Lower leg skin (tissue), 4 donors: Measurements from ENCODE around the gene PNPO. TPM values are rescaled to one million over a fixed set of nuclear protein-coding genes. Genes with fewer than 3 reads are reported as not detected.

Experiments
- DNase-seq, 2 donors: peaks; one replicate each; pipeline ENCODE4 v3.0.0-alpha.2; 2019; ENCODE audit warnings: low spot score in 2 of 2
- H3K4me3 ChIP-seq: fragments of 200-600 bp; sonication (generic); 2 replicates; pipeline ENCODE4 v1.5.1; 2017; ENCODE audit warnings: mild to moderate bottlenecking, low read depth; ENCODE audit not compliant: poor library complexity, severe bottlenecking
- CTCF ChIP-seq, 3 donors: fragments of 450-650 bp; IDR thresholded peaks; one replicate each; pipeline ENCODE4 v1.5.1; 2016; ENCODE audit warnings: antibody characterized with exemption in 3 of 3, mild to moderate bottlenecking in 3 of 3, moderate library complexity in 2 of 3
- POLR2A ChIP-seq, 2 donors: fragments of 450-650 bp; IDR thresholded peaks; one replicate each; pipeline ENCODE4 v1.6.1; 2016 to 2017; ENCODE audit warnings: antibody characterized with exemption in 2 of 2, mild to moderate bottlenecking in 1 of 2, moderate library complexity in 1 of 2
- WGBS, 2 donors: methylation state at CpG; one replicate each; pipeline ENCODE4 v1.1.5; 2018; 5-methylcytosine and 5-hydroxymethylcytosine counted together
- intact Hi-C: fragments of 100-400 bp; cut with DNase I; formaldehyde crosslinking; loops from one replicate; pipeline ENCODE4 v1.15.0; 2023; ENCODE audit warnings: low total_unique reads
- total RNA-seq, 4 donors: library from RNA; depleted of rRNA; stranded (reverse); fragments of >200 nt; gene quantifications; one replicate each; pipeline ENCODE4 v1.1.0, GENCODE V29; 2016

PNPO gene
- total RNA-seq, 4 donors from 2014 or later, result 20.2 to 36.8 (median 30.3) TPM

- intact Hi-C loops, result no loop called here
- 62 to 67% methylated on average over 6 of the region's 6 CpGs for WGBS, 2 donors
- no peak for TF ChIP-seq CTCF (IDR thresholded peaks at IDR 0.05)
- no peak for TF ChIP-seq POLR2A (IDR thresholded peaks at IDR 0.05)
- H3K4me3 ChIP-seq, result no peak overlapping the region
- DNase-seq, result no peak
Measured at GRCh38 chr17:47942568-47942967, 1.2 kb downstream of the PNPO start.

GRCh38 chr17:47945080-47945479, 3.7 kb downstream of the PNPO start:
- 75 to 82% methylated on average over 8 of the region's 8 CpGs for WGBS, 2 donors
- no peak for DNase-seq
- no peak overlapping the region for H3K4me3 ChIP-seq
- TF ChIP-seq POLR2A (IDR thresholded peaks at IDR 0.05) (no peak), CTCF (IDR thresholded peaks at IDR 0.05) (no peak)
- intact Hi-C loops, result no loop called here

GRCh38 chr17:47945529-47946508, 4.4 kb downstream of the PNPO start:
- intact Hi-C loops, result loop anchor here (2.0 kb wide), 1 partner anchor 97 kb away; no protein-coding TSS in a partner anchor
- 89 to 91% methylated on average over 10 of the region's 10 CpGs for WGBS, 2 donors
- no peak overlapping the region for H3K4me3 ChIP-seq
- TF ChIP-seq CTCF (IDR thresholded peaks at IDR 0.05), result no peak
- TF ChIP-seq POLR2A (IDR thresholded peaks at IDR 0.05), result no peak
- no peak for DNase-seq

GRCh38 chr17:47946516-47946915, 5.1 kb downstream of the PNPO start:
- TF ChIP-seq CTCF (IDR thresholded peaks at IDR 0.05) (no peak), POLR2A (IDR thresholded peaks at IDR 0.05) (no peak)
- 78 to 88% methylated on average over 2 to 6 of the region's 6 CpGs for WGBS, 2 donors
- DNase-seq, result no peak
- no peak overlapping the region for H3K4me3 ChIP-seq
- intact Hi-C loops, result loop anchor here (2.0 kb wide), 1 partner anchor 98 kb away; no protein-coding TSS in a partner anchor

- H3K4me3 ChIP-seq, result no peak overlapping the region
- DNase-seq, result peak; percentile 66 to 92
- 9% methylated on average over 2 of the region's 2 CpGs for WGBS, 2 donors
- TF ChIP-seq CTCF (IDR thresholded peaks at IDR 0.05) (peak in 1 of 3 donors; percentile 49), POLR2A (IDR thresholded peaks at IDR 0.05) (no peak)
- intact Hi-C loops, result loop anchor here (2.0 kb wide), 1 partner anchor 98 kb away; no protein-coding TSS in a partner anchor
Measured at GRCh38 chr17:47946929-47947397, 5.6 kb downstream of the PNPO start.
